Measurements from ENCODE around the gene PIGM. TPM values are rescaled to one million over a fixed set of nuclear protein-coding genes. Genes with fewer than 3 reads are reported as not detected.

PIGM gene
- total and polyA plus RNA-seq, 2 of the 13 experiments (the other 11 are each of a cell fraction or from before 2014, with no cell fraction given) = 3.4 to 4.6 TPM

- Histone ChIP-seq H3K79me2 (ENCODE audit: insufficient read depth, low read length) (no peaks in the 10 kb centered on the region), H3K4me3 (replicated peaks in 1 of 3; ENCODE audit: insufficient read depth in 1 of 3, low read depth in 2 of 3, low read length in 3 of 3) (no peak overlapping the region), H3K27me3 (ENCODE audit: control insufficient read depth in 1 of 2, insufficient read depth in 2 of 2, low read length in 2 of 2) (peaks cover 0 to 15% of the 10 kb centered on the region in 2 experiments; a peak in 3 of 5 replicates), H3K9me3 (ENCODE audit: low read length) (no peaks in the 10 kb centered on the region), H4K20me1 (ENCODE audit: insufficient read depth, low read length) (no peaks in the 10 kb centered on the region), H3K36me3 (replicated peaks in 1 of 2; ENCODE audit: control insufficient read depth in 1 of 2, insufficient read depth in 2 of 2, low read length in 2 of 2) (no peaks in the 10 kb centered on the region), H3K4me2 (ENCODE audit: low read depth, low read length) (no peak overlapping the region), H3K4me1 (ENCODE audit: insufficient read depth, low read length) (no peaks in the 10 kb centered on the region), H3K9ac (ENCODE audit: insufficient read depth, low read depth, low read length) (no peak overlapping the region), H3K27ac (ENCODE audit: extremely low read length, insufficient read depth, low read length) (no peak overlapping the region), H2AFZ (ENCODE audit: low read length) (no peak overlapping the region)
- intact Hi-C loops (cut with micrococcal nuclease; ENCODE audit: unreplicated experiment) = no loop called here
- BruUV-seq (replicated peaks) = no TSS peak
- CTCF ChIA-PET (ENCODE audit: low intra/inter-chr PET ratio, low total read pairs) = no interaction called here
- WGBS (ENCODE audit: low lambda C conversion rate) = 4% methylated on average over 5 of the region's 5 CpGs
- POLR2A ChIA-PET = no interaction called here
- FAIRE-seq = no peak
- no peak for ATAC-seq
- in situ Hi-C loops (cut with HindIII; ENCODE audit: extremely low pct_ligation_motif_present, low pct_unique_long_range_greater_than_20kb) = no loop called here
- TF ChIP-seq ZMAT3 (CRISPR knock-in tag; conservative IDR thresholded peaks at IDR 0.05) (no peak), ZNF296 (CRISPR knock-in tag; conservative IDR thresholded peaks at IDR 0.05) (no peak), SMARCE1 (IDR thresholded peaks at IDR 0.05; ENCODE audit: borderline replicate concordance) (no peak), ZSCAN22 (CRISPR knock-in tag; IDR thresholded peaks at IDR 0.05) (no peak), ZNF598 (CRISPR knock-in tag; IDR thresholded peaks at IDR 0.05; ENCODE audit: borderline replicate concordance) (no peak), ZNF101 (CRISPR knock-in tag; IDR thresholded peaks at IDR 0.05; ENCODE audit: borderline replicate concordance, low read depth) (no peak), ZNF589 (CRISPR knock-in tag; conservative IDR thresholded peaks at IDR 0.05) (no peak), U2AF2 (IDR thresholded peaks at IDR 0.05; ENCODE audit: low read depth, low read length) (no peak), ZNF737 (CRISPR knock-in tag; IDR thresholded peaks at IDR 0.05; ENCODE audit: borderline replicate concordance) (no peak)
- no peak for DNase-seq (ENCODE audit: low spot score)
These were observed 48.1 kb downstream of the PIGM start for GRCh38 chr1:159983681-159984080.

DNA sequence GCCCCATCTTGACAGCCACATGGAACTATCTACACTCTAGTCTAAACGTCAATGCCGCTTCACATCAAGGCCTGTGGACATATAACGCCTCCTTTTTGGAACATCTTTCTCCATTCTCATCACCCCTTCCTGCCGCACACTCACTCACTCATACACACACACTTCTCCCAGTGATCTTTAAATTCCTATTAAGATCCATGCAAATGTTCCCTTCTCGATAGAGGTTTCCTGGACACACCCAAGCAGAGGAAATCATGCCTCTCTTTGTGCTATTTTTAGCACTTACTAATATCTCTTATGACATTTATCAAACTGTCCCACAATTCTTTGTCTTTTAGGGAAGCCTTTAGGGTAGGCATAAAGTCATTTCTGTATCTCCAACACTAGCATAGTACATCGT, 49.5 kb downstream of the PIGM start:
- Histone ChIP-seq H3K4me3 (replicated peaks in 1 of 3; ENCODE audit: insufficient read depth in 1 of 3, low read depth in 2 of 3, low read length in 3 of 3) (no peak overlapping the region), H3K36me3 (replicated peaks in 1 of 2; ENCODE audit: control insufficient read depth in 1 of 2, insufficient read depth in 2 of 2, low read length in 2 of 2) (no peaks in the 10 kb centered on the region), H3K27me3 (ENCODE audit: control insufficient read depth in 1 of 2, insufficient read depth in 2 of 2, low read length in 2 of 2) (peaks cover 1 to 15% of the 10 kb centered on the region in 2 experiments; a peak in 3 of 5 replicates), H3K4me2 (ENCODE audit: low read depth, low read length) (no peak overlapping the region), H3K27ac (ENCODE audit: extremely low read length, insufficient read depth, low read length) (no peak overlapping the region), H4K20me1 (ENCODE audit: insufficient read depth, low read length) (no peaks in the 10 kb centered on the region), H2AFZ (ENCODE audit: low read length) (no peak overlapping the region), H3K4me1 (ENCODE audit: insufficient read depth, low read length) (no peaks in the 10 kb centered on the region), H3K79me2 (ENCODE audit: insufficient read depth, low read length) (no peaks in the 10 kb centered on the region), H3K9me3 (ENCODE audit: low read length) (no peaks in the 10 kb centered on the region), H3K9ac (ENCODE audit: insufficient read depth, low read depth, low read length) (no peak overlapping the region)
- in situ Hi-C loops (cut with HindIII; ENCODE audit: extremely low pct_ligation_motif_present, low pct_unique_long_range_greater_than_20kb) = no loop called here
- TF ChIP-seq HNRNPK (IDR thresholded peaks at IDR 0.05; ENCODE audit: low read depth, low read length, poor library complexity, severe bottlenecking) (no peak), MAZ (IDR thresholded peaks at IDR 0.05; ENCODE audit: borderline replicate concordance, low read depth, low read length) (no peak), MAZ (CRISPR knock-in tag; IDR thresholded peaks at IDR 0.05; ENCODE audit: low read depth) (no peak), CSRNP1 (CRISPR knock-in tag; IDR thresholded peaks at IDR 0.05) (no peak), ZNF230 (CRISPR knock-in tag; IDR thresholded peaks at IDR 0.05) (no peak), POLR2G (IDR thresholded peaks at IDR 0.05; ENCODE audit: low read depth, low read length) (no peak)
- TF ChIP-seq, protein P1, sequence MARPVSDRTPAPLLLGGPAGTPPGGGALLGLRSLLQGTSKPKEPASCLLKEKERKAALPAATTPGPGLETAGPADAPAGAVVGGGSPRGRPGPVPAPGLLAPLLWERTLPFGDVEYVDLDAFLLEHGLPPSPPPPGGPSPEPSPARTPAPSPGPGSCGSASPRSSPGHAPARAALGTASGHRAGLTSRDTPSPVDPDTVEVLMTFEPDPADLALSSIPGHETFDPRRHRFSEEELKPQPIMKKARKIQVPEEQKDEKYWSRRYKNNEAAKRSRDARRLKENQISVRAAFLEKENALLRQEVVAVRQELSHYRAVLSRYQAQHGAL (CRISPR knock-in tag; IDR thresholded peaks at IDR 0.05; ENCODE audit: not compliant biosample characterization) = no peak
- DNase-seq (ENCODE audit: low spot score) (no peak), FAIRE-seq (no peak), ATAC-seq (no peak)
- intact Hi-C loops (cut with micrococcal nuclease; ENCODE audit: unreplicated experiment) = no loop called here
- BruUV-seq (replicated peaks) = no TSS peak
- WGBS (ENCODE audit: low lambda C conversion rate) = 47% methylated on average over 5 of the region's 6 CpGs
- ChIA-PET CTCF (ENCODE audit: low intra/inter-chr PET ratio, low total read pairs) (no interaction called here), POLR2A (no interaction called here)
